Muscle of leg (tissue), 11 donors: ENCODE measurements around the gene CAVIN4. TPM values are rescaled to one million over a fixed set of nuclear protein-coding genes. Genes with fewer than 3 reads are reported as not detected.

Experiments
- DNase-seq: peaks from one replicate; pipeline ENCODE4 v3.0.0; 2013
- H3K27ac ChIP-seq: one replicate; pipeline ENCODE4 v1.5.1; 2013; ENCODE audit warnings: mild to moderate bottlenecking, low read length, control low read depth
- H3K27me3 ChIP-seq: one replicate; pipeline ENCODE4 v1.6.1; 2013; ENCODE audit warnings: low read length; ENCODE audit not compliant: control insufficient read depth, insufficient read depth
- H3K36me3 ChIP-seq: one replicate; pipeline ENCODE4 v1.6.1; 2013; ENCODE audit warnings: low read length; ENCODE audit not compliant: control insufficient read depth, insufficient read depth
- H3K4me1 ChIP-seq: one replicate; pipeline ENCODE4 v1.6.1; 2013; ENCODE audit warnings: low read length; ENCODE audit not compliant: control insufficient read depth, insufficient read depth
- H3K4me3 ChIP-seq: one replicate; pipeline ENCODE4 v1.5.1; 2013; ENCODE audit warnings: low read length, control low read depth
- H3K9me3 ChIP-seq: replicated peaks from 2 replicates; pipeline ENCODE4 v1.6.1; 2013; ENCODE audit warnings: low read depth, low read length; ENCODE audit not compliant: control insufficient read depth
- WGBS: methylation state at CpG from one replicate; pipeline ENCODE4 v1.1.5; 2013; ENCODE audit warnings: missing lambda C conversion rate; ENCODE audit not compliant: insufficient coverage; 5-methylcytosine and 5-hydroxymethylcytosine counted together
- polyA plus RNA-seq, 8 donors: library from polyadenylated mRNA; unstranded; fragments of 120-200 nt; gene quantifications; one replicate each; pipeline versions ENCODE4 v1.2.1 to v1.2.3, GENCODE V29; 2013; ENCODE audit warnings: inconsistent platforms in 1 of 8, low replicate concordance in 1 of 8; ENCODE audit not compliant: insufficient read length in 8 of 8, insufficient read depth in 1 of 8
- total RNA-seq: library from RNA; stranded (reverse); fragments of 120-200 nt; gene quantifications from one replicate; pipeline ENCODE4 v1.2.4, GENCODE V29; 2013

CAVIN4 gene
- total and polyA plus RNA-seq, 9 donors, result 150 to 238 (median 182) TPM

- Histone ChIP-seq H3K4me1 (peaks cover 5% of the 10 kb centered on the region), H3K27me3 (no peaks in the 10 kb centered on the region), H3K9me3 (no peaks in the 10 kb centered on the region), H3K4me3 (no peak overlapping the region), H3K27ac (no peak overlapping the region), H3K36me3 (no peaks in the 10 kb centered on the region)
- DNase-seq, result no peak
- WGBS, result no CpG with 5 or more reads among the region's 3 CpGs
Observed at GRCh38 chr9:100573655-100574260, 4.1 kb upstream of the CAVIN4 start.

- no peak overlapping the region for H3K4me3 ChIP-seq
- DNase-seq, result no peak
- WGBS, result no CpG with 5 or more reads among the region's 4 CpGs
- no peaks in the 10 kb centered on the region for H3K9me3 ChIP-seq
- H3K36me3 ChIP-seq, result no peaks in the 10 kb centered on the region
- H3K27ac ChIP-seq, result no peak overlapping the region
- no peaks in the 10 kb centered on the region for H3K27me3 ChIP-seq
- H3K4me1 ChIP-seq, result peaks cover 6% of the 10 kb centered on the region
Observed at GRCh38 chr9:100575006-100575405, 2.9 kb upstream of the CAVIN4 start.

- 57% methylated on average over 1 of the region's 2 CpGs for WGBS
- no peaks in the 10 kb centered on the region for H3K36me3 ChIP-seq
- H3K27ac ChIP-seq, result no peak overlapping the region
- H3K4me3 ChIP-seq, result no peak overlapping the region
- H3K4me1 ChIP-seq, result peaks cover 7% of the 10 kb centered on the region
- no peak for DNase-seq
- no peaks in the 10 kb centered on the region for H3K9me3 ChIP-seq
- H3K27me3 ChIP-seq, result no peaks in the 10 kb centered on the region
Observed at GRCh38 chr9:100575765-100576386, 2.0 kb upstream of the CAVIN4 start.

GRCh38 chr9:100578610-100579009, 731 bp downstream of the CAVIN4 start:
- H3K27me3 ChIP-seq, result no peaks in the 10 kb centered on the region
- H3K4me1 ChIP-seq, result peaks cover 10% of the 10 kb centered on the region
- WGBS, result no CpG with 5 or more reads among the region's 1 CpG
- H3K4me3 ChIP-seq, result peak overlapping the region; percentile 46
- H3K36me3 ChIP-seq, result no peaks in the 10 kb centered on the region
- no peak for DNase-seq
- no peaks in the 10 kb centered on the region for H3K9me3 ChIP-seq
- H3K27ac ChIP-seq, result peak overlapping the region; percentile 54

- Histone ChIP-seq H3K9me3 (no peaks in the 10 kb centered on the region), H3K27me3 (no peaks in the 10 kb centered on the region), H3K27ac (peak overlapping the region; percentile 63), H3K4me3 (peak overlapping the region; percentile 46), H3K4me1 (peaks cover 10% of the 10 kb centered on the region), H3K36me3 (peaks cover 2% of the 10 kb centered on the region)
- no peak for DNase-seq
- no CpG with 5 or more reads among the region's 2 CpGs for WGBS
Observed at GRCh38 chr9:100579665-100580064, 1.8 kb downstream of the CAVIN4 start.

- H3K9me3 ChIP-seq, result no peaks in the 10 kb centered on the region
- peak overlapping the region; percentile 63 for H3K27ac ChIP-seq
- peaks cover 10% of the 10 kb centered on the region for H3K4me1 ChIP-seq
- peaks cover 2% of the 10 kb centered on the region for H3K36me3 ChIP-seq
- H3K27me3 ChIP-seq, result no peaks in the 10 kb centered on the region
- no peak for DNase-seq
- 100% methylated on average over 1 of the region's 3 CpGs for WGBS
- H3K4me3 ChIP-seq, result peak overlapping the region; percentile 46
Observed at GRCh38 chr9:100580257-100580656, 2.4 kb downstream of the CAVIN4 start.

- no peak for DNase-seq
- Histone ChIP-seq H3K4me1 (peaks cover 5% of the 10 kb centered on the region), H3K27me3 (no peaks in the 10 kb centered on the region), H3K9me3 (no peaks in the 10 kb centered on the region), H3K4me3 (peak overlapping the region; percentile 46), H3K36me3 (peaks cover 2% of the 10 kb centered on the region), H3K27ac (no peak overlapping the region)
- WGBS, result 80% methylated on average over 2 of the region's 7 CpGs
Observed at GRCh38 chr9:100581081-100581480, 3.2 kb downstream of the CAVIN4 start.

- peaks cover 5% of the 10 kb centered on the region for H3K4me1 ChIP-seq
- peak overlapping the region; percentile 6 for H3K27ac ChIP-seq
- no peak for DNase-seq
- no peak overlapping the region for H3K4me3 ChIP-seq
- no peaks in the 10 kb centered on the region for H3K27me3 ChIP-seq
- WGBS, result no CpG with 5 or more reads among the region's 4 CpGs
- peaks cover 4% of the 10 kb centered on the region for H3K36me3 ChIP-seq
- H3K9me3 ChIP-seq, result no peaks in the 10 kb centered on the region
Observed at GRCh38 chr9:100581661-100582060, 3.8 kb downstream of the CAVIN4 start.

- H3K27ac ChIP-seq, result no peak overlapping the region
- H3K9me3 ChIP-seq, result no peaks in the 10 kb centered on the region
- WGBS, result 91% methylated on average over 4 of the region's 5 CpGs
- H3K36me3 ChIP-seq, result peaks cover 10% of the 10 kb centered on the region
- no peak for DNase-seq
- peaks cover 5% of the 10 kb centered on the region for H3K4me1 ChIP-seq
- H3K4me3 ChIP-seq, result no peak overlapping the region
- H3K27me3 ChIP-seq, result no peaks in the 10 kb centered on the region
Observed at GRCh38 chr9:100583014-100583802, 5.3 kb downstream of the CAVIN4 start.

GRCh38 chr9:100584951-100585350, 7.1 kb downstream of the CAVIN4 start:
- DNase-seq, result no peak
- Histone ChIP-seq H3K4me3 (no peak overlapping the region), H3K27me3 (no peaks in the 10 kb centered on the region), H3K36me3 (peaks cover 10% of the 10 kb centered on the region), H3K27ac (no peak overlapping the region), H3K4me1 (peaks cover 5% of the 10 kb centered on the region), H3K9me3 (no peaks in the 10 kb centered on the region)
- WGBS, result 98% methylated on average over 3 of the region's 4 CpGs
